HepG2 (cell line): ENCODE data around the gene MROH2A. TPM values are rescaled to one million over a fixed set of nuclear protein-coding genes. Genes with fewer than 3 reads are reported as not detected.

Experiments
- CCAR2 ChIP-seq: fragments of 200-400 bp; formaldehyde crosslinking; optimal IDR thresholded peaks from 2 replicates; pipeline ENCODE3; 2018; ENCODE audit warnings: low read depth, mild to moderate bottlenecking, low read length, moderate library complexity
- FOXK1 ChIP-seq: sonication (generic); formaldehyde crosslinking; IDR thresholded peaks from 2 replicates; pipeline ENCODE4 v1.4.0; 2020; ENCODE audit warnings: low read depth, missing genetic modification reagents, borderline replicate concordance
- MED1 ChIP-seq: sonication (generic); formaldehyde crosslinking; IDR thresholded peaks from 2 replicates; pipeline ENCODE4 v1.4.0; 2020; ENCODE audit warnings: missing genetic modification reagents
- SIN3B ChIP-seq: fragments of 150-350 bp; IDR thresholded peaks from 2 replicates; pipeline ENCODE4 v1.6.1; 2014; ENCODE audit warnings: low read length
- SIX1 ChIP-seq: sonication (generic); formaldehyde crosslinking; IDR thresholded peaks from 2 replicates; pipeline ENCODE4 v1.4.0; 2020; ENCODE audit warnings: missing genetic modification reagents, borderline replicate concordance
- TCF12 ChIP-seq, 2 experiments: fragments of 450-650 bp in 1 of 2; sonication (generic) in 1 of 2; formaldehyde crosslinking in 1 of 2; IDR thresholded peaks; 2 replicates each; pipeline versions ENCODE4 v1.6.1 to v1.8.0; 2017 to 2022; ENCODE audit warnings: antibody characterized with exemption in 1 of 2, mild to moderate bottlenecking in 1 of 2, missing genetic modification reagents in 1 of 2, moderate library complexity in 1 of 2
- polyA plus RNA-seq, 8 experiments: library from polyadenylated mRNA; depleted of rRNA in 3 of 8; stranded (reverse) in 7 of 8; unstranded in 1 of 8; fragments of >200 nt; fragmentation: Illumina TruSeq in 4 of 8; extraction: Trizol in 4 of 8; gene quantifications; 2 replicates each; pipeline versions ENCODE4 v1.2.1 to v1.2.3, GENCODE V29; 2011 to 2016; ENCODE audit warnings: low read depth in 4 of 8, missing spikeins in 1 of 8, mixed read lengths in 1 of 8; ENCODE audit not compliant: insufficient read depth in 1 of 8
- total RNA-seq, 5 experiments: library from RNA; depleted of rRNA; stranded (reverse); fragments of >200 nt; fragmentation: Illumina TruSeq; extraction: Trizol; gene quantifications; 2 replicates each; pipeline ENCODE4 v1.2.3, GENCODE V29; 2016; ENCODE audit warnings: low read depth in 1 of 5
- TF ChIP-seq, protein P1 (sequence below): sonication (generic); formaldehyde crosslinking; IDR thresholded peaks from 2 replicates; pipeline ENCODE4 v1.5.0; 2020; ENCODE audit warnings: mild to moderate bottlenecking, missing genetic modification reagents, borderline replicate concordance
- TF ChIP-seq, protein P2 (sequence below): sonication (generic); formaldehyde crosslinking; IDR thresholded peaks from 2 replicates; pipeline ENCODE4 v1.5.1; 2020; ENCODE audit warnings: missing genetic modification reagents, mild to moderate bottlenecking, borderline replicate concordance

Gene MROH2A
- total and polyA plus RNA-seq, 2 of the 13 experiments (the other 11 are each of a cell fraction or from before 2014, with no cell fraction given): 0.03 to 0.04 TPM

DNA sequence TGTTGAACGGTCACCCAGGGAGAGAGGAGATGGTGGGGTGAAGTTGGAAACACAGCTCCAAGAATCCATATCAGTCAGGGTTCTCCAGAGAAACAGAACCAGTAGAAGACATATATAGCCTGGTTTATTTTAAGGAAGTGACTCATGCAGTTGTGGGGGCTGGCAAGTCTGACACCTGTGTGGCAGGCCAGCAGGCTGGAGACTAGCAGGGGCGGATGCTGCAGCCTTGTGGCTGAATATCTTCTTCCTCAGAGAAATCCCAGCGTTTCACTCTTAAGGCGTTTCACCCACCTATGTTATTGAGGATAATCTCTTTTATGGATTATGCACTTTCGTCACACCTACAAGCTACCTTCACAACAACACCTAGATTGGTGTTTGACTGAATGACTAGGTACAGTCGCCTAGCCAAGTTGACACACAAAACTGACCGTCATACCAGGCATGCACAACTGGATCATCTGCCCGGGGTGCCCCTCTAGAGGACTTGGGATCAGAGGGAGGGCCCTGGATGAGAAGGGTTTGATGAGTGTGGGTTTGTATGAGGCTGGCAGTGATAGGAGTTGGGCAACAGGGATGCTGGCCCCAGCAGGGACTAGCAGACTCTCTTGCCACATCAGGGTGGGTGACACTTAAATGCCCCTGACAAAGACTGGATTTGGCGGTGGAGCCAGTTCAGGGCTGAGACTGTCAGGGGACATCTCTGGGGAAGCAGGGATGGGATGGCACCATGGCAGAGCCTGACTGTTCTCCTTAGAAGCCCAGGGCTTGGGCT is 23.4 kb downstream of the MROH2A start (continued):
- TF ChIP-seq, protein P1, sequence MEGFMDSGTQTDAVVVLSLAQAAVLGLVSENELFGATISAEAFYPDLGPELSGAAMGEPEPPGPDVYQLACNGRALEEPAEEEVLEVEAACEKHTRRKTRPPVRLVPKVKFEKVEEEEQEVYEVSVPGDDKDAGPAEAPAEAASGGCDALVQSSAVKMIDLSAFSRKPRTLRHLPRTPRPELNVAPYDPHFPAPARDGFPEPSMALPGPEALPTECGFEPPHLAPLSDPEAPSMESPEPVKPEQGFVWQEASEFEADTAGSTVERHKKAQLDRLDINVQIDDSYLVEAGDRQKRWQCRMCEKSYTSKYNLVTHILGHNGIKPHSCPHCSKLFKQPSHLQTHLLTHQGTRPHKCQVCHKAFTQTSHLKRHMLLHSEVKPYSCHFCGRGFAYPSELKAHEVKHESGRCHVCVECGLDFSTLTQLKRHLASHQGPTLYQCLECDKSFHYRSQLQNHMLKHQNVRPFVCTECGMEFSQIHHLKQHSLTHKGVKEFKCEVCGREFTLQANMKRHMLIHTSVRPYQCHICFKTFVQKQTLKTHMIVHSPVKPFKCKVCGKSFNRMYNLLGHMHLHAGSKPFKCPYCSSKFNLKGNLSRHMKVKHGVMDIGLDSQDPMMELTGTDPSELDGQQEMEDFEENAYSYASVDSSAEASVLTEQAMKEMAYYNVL (CRISPR knock-in tag): no peak
- TF ChIP-seq, protein P2, sequence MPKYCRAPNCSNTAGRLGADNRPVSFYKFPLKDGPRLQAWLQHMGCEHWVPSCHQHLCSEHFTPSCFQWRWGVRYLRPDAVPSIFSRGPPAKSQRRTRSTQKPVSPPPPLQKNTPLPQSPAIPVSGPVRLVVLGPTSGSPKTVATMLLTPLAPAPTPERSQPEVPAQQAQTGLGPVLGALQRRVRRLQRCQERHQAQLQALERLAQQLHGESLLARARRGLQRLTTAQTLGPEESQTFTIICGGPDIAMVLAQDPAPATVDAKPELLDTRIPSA (CRISPR knock-in tag): no peak
- no peak for TF ChIP-seq CCAR2
- no peak for TF ChIP-seq FOXK1 (CRISPR knock-in tag)
- TF ChIP-seq MED1 (CRISPR knock-in tag): no peak
- no peak for TF ChIP-seq SIX1 (CRISPR knock-in tag)
- TF ChIP-seq TCF12 (IDR thresholded peaks at IDR 0.05): no peak
- TF ChIP-seq TCF12 (CRISPR knock-in tag; IDR thresholded peaks at IDR 0.05): no peak
- no peak for TF ChIP-seq SIN3B
